Left lung (tissue), 10 donors: ENCODE results near the gene ZNF334. TPM values are rescaled to one million over a fixed set of nuclear protein-coding genes. Genes with fewer than 3 reads are reported as not detected.

ENCODE experiments used
- ATAC-seq: fragments of 200-7000 bp; cut with Tn5 transposase; one replicate; pipeline ENCODE4 v1.9.1; 2020; ENCODE audit warnings: moderate library complexity
- DNase-seq, 4 donors: peaks; one replicate each; pipeline ENCODE4 v3.0.0-alpha.2; 2013 to 2020
- H3K27ac ChIP-seq, 2 donors: fragments of 200-600 bp; sonication (generic) in 1 of 2; one replicate each; pipeline versions ENCODE4 v1.5.0 to v1.8.0; 2020 to 2021
- H3K27me3 ChIP-seq, 2 donors: fragments of 200-600 bp; sonication (generic) in 1 of 2; one replicate each; pipeline versions ENCODE4 v1.5.0 to v1.8.0; 2020 to 2021
- H3K36me3 ChIP-seq, 2 donors: fragments of 200-600 bp; sonication (generic) in 1 of 2; one replicate each; pipeline versions ENCODE4 v1.5.0 to v1.8.0; 2020 to 2021
- H3K4me1 ChIP-seq, 2 donors: fragments of 200-600 bp; one replicate each; pipeline ENCODE4 v1.8.0; 2021
- H3K4me3 ChIP-seq, 2 donors: fragments of 200-600 bp; sonication (generic) in 1 of 2; one replicate each; pipeline versions ENCODE4 v1.5.0 to v1.8.0; 2020 to 2021; ENCODE audit warnings: mild to moderate bottlenecking in 1 of 2
- H3K9me3 ChIP-seq, 2 donors: fragments of 200-600 bp; sonication (generic) in 1 of 2; one replicate each; pipeline versions ENCODE4 v1.5.0 to v1.8.0; 2020 to 2021
- CTCF ChIP-seq, 2 donors: fragments of 200-600 bp; sonication (generic) in 1 of 2; IDR thresholded peaks; one replicate each; pipeline versions ENCODE4 v1.5.0 to v1.8.0; 2021; ENCODE audit warnings: antibody characterized with exemption in 2 of 2
- intact Hi-C, 2 donors: fragments of 100-400 bp; cut with DNase I; formaldehyde crosslinking; loops; one replicate each; pipeline versions ENCODE4 v1.11.2 to v1.14.2; 2022
- polyA plus RNA-seq, 6 donors: library from polyadenylated mRNA; unstranded; fragments of 120-200 nt; gene quantifications; one replicate each; pipeline ENCODE4 v1.2.1, GENCODE V29; 2013; ENCODE audit not compliant: insufficient read length in 6 of 6
- total RNA-seq, 2 donors: library from RNA; stranded (reverse); fragmentation: NEBNext Ultra II Directional; extraction: Animal tissue kit (Norgen Biotek cat#: 25700); gene quantifications; one replicate each; pipeline ENCODE4 v1.2.1, GENCODE V29; 2021
- donor health status: DM: no; HTN: yes; CAD: no.
- donor health status: DM: no; HTN: no; CAD: no.

Gene ZNF334
- total and polyA plus RNA-seq, 8 donors = 4.3 to 48.0 (median 38.4) TPM

DNA sequence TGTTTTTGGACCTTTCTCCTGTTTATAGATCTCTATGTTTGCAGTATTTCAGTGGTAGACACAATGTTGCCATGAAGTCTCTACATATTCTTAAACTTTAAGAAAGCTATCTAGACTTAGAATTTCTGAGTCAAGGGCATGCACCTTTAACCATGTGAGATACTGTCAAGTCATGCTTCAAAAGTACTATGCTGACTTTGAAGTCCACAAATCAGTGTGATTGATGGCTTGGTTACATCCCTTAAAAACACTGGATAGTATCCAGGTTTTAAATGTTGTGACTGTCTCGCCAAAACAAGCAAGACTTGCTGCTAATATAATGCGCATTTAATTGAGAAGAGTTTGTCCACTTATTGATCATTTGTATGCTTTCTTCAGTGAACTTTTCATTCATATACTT lies 30.5 kb downstream of the ZNF334 start:
- no peak for TF ChIP-seq CTCF (IDR thresholded peaks at IDR 0.05)
- no peaks in the 10 kb centered on the region for H3K36me3 ChIP-seq
- H3K27me3 ChIP-seq = peaks cover 0 to 24% of the 10 kb centered on the region in 2 donors
- no peak overlapping the region for H3K4me3 ChIP-seq
- no peak for DNase-seq
- no peaks in the 10 kb centered on the region for H3K9me3 ChIP-seq
- no peak for ATAC-seq
- H3K4me1 ChIP-seq = no peaks in the 10 kb centered on the region
- intact Hi-C loops = no loop called here
- H3K27ac ChIP-seq = no peak overlapping the region

GRCh38 chr20:46477640-46478039 lies 35.7 kb downstream of the ZNF334 start:
- Histone ChIP-seq H3K27ac (no peak overlapping the region), H3K36me3 (no peaks in the 10 kb centered on the region), H3K4me1 (no peaks in the 10 kb centered on the region), H3K27me3 (no peaks in the 10 kb centered on the region), H3K9me3 (no peaks in the 10 kb centered on the region), H3K4me3 (no peak overlapping the region)
- ATAC-seq (no peak), DNase-seq (no peak)
- TF ChIP-seq CTCF (IDR thresholded peaks at IDR 0.05) = no peak
- intact Hi-C loops = no loop called here

DNA sequence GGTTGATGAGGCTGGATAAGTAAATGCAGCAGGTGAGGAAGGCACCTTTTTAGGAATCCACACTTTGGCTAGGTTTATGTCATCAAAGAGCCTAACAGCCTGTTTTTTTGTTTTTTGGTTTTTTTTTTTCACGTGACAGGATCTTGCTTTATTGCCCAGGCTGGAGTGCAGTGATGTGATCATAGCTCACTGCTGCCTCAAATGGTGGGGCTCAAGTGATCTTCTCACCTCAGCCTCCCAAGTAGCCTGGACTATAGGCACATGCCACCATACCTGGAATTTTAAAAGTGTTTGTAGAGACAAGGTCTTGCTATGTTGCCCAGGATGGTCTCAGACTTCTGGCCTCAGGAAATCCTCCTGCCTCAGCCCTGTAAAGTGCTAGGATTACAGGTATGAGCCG lies 36.1 kb downstream of the ZNF334 start:
- intact Hi-C loops = no loop called here

DNA sequence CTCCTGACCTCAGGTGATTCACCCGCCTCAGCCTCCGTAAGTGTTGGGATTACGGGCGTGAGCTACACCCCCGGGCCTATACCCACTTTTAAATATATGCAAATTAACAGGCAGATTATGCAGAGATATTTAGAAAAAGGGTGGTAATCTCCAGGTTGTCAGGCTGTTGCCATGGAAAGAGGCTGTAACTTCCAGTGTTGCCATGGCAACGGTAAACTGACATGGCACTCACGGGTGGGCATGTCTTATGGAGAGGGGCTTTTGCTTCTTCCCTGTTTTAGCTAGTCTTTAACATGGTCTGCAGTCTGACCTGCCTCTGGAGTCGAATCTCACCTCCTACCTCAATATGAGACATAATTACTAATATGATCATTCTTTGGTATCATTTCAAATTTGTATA lies 44.9 kb downstream of the ZNF334 start:
- intact Hi-C loops = no loop called here
- Histone ChIP-seq H3K4me3 (no peak overlapping the region), H3K36me3 (no peaks in the 10 kb centered on the region), H3K4me1 (no peaks in the 10 kb centered on the region), H3K27me3 (no peaks in the 10 kb centered on the region), H3K27ac (no peak overlapping the region), H3K9me3 (no peaks in the 10 kb centered on the region)
- TF ChIP-seq CTCF (IDR thresholded peaks at IDR 0.05) = no peak
- ATAC-seq (no peak), DNase-seq (no peak)

More for the DNA sequence above, 36.1 kb downstream of the ZNF334 start:
- H3K36me3 ChIP-seq = no peaks in the 10 kb centered on the region
- DNase-seq = no peak
- H3K27ac ChIP-seq = no peak overlapping the region
- ATAC-seq = no peak
- TF ChIP-seq CTCF (IDR thresholded peaks at IDR 0.05) = no peak
- H3K4me1 ChIP-seq = no peaks in the 10 kb centered on the region
- no peaks in the 10 kb centered on the region for H3K27me3 ChIP-seq
- no peak overlapping the region for H3K4me3 ChIP-seq
- H3K9me3 ChIP-seq = no peaks in the 10 kb centered on the region

DNA sequence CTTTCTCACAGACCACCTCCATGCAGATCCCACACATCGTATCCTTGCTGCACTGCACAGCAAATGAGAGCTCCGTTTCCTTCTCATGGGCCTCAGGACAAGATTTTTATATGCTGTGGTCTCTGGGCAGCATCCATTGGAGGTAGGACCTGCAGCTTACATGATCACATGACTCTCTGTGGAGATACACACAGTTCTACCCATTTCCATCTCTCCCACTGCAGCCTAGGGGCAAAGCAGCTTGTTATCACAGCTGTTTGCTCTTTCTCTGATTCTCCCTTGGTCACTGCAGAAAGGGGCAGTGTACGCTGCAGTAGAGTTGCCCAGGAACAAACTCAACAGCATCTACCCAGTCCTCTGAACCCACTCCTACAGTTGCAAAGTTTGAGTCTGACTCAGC lies 48.9 kb downstream of the ZNF334 start:
- no peak overlapping the region for H3K27ac ChIP-seq
- DNase-seq (no peak), ATAC-seq (no peak)
- intact Hi-C loops = no loop called here
- H3K27me3 ChIP-seq = peaks cover 0 to 7% of the 10 kb centered on the region in 2 donors
- no peak overlapping the region for H3K4me3 ChIP-seq
- H3K9me3 ChIP-seq = no peaks in the 10 kb centered on the region
- no peaks in the 10 kb centered on the region for H3K36me3 ChIP-seq
- no peaks in the 10 kb centered on the region for H3K4me1 ChIP-seq
- TF ChIP-seq CTCF (IDR thresholded peaks at IDR 0.05) = no peak
